HEK293T (cell line): ENCODE data around the gene SLC9C1.
"Not testable (repeated sequence)": the region's sequence is repeated elsewhere in the genome, so short reads cannot be mapped to it uniquely, and the experiment has no call there.

ENCODE experiments used
- CTBP1 ChIP-seq: fragments of 450-650 bp; IDR thresholded peaks from 2 replicates; pipeline ENCODE4 v1.6.1; 2016; ENCODE audit warnings: borderline replicate concordance
- FOXM1 ChIP-seq: fragments of 450-650 bp; IDR thresholded peaks from 2 replicates; pipeline ENCODE4 v1.6.1; 2017; ENCODE audit warnings: mild to moderate bottlenecking, borderline replicate concordance
- HDGF ChIP-seq: fragments of 450-650 bp; IDR thresholded peaks from 2 replicates; pipeline ENCODE4 v1.6.1; 2017; ENCODE audit warnings: antibody characterized with exemption, borderline replicate concordance
- L3MBTL2 ChIP-seq: fragments of 450-650 bp; conservative IDR thresholded peaks from 2 replicates; pipeline ENCODE4 v1.6.1; 2016; ENCODE audit warnings: mild to moderate bottlenecking
- SP1 ChIP-seq: fragments of 450-650 bp; IDR thresholded peaks from 2 replicates; pipeline ENCODE4 v1.6.1; 2017

GRCh38 chr3:112185423-112186035, 108.5 kb downstream of the SLC9C1 start:
- not testable (repeated sequence) for TF ChIP-seq FOXM1, CTBP1, HDGF, L3MBTL2, SP1
